DOHH2 (cell line): ENCODE measurements around the gene ASIC3.

Source experiments
- CTCF ChIP-seq: fragments of 200-600 bp; sonication (generic); IDR thresholded peaks from one replicate; pipeline ENCODE4 v1.5.1; 2014; ENCODE audit warnings: antibody characterized with exemption, mild to moderate bottlenecking, low read depth, low read length; ENCODE audit not compliant: poor library complexity, severe bottlenecking
- EZH2phosphoT487 ChIP-seq: fragments of 200-600 bp; sonication (generic); IDR thresholded peaks from 2 replicates; pipeline ENCODE4 v1.6.1; 2017; ENCODE audit warnings: borderline replicate concordance, mild to moderate bottlenecking, antibody characterized with exemption, low read length, moderate library complexity, mixed read lengths

GRCh38 chr7:151060113-151060415 lies 11.7 kb downstream of the ASIC3 start:
- TF ChIP-seq CTCF (no peak), EZH2phosphoT487 (no peak)
